Activated CD4-positive, alpha-beta T cell treated with anti-CD3 and anti-CD28 coated beads, Interleukin-10, Interleukin-2, amounts not matched to agents 100 ng/mL and 50 ng/mL, durations not matched to agents 16 hours and 8 hours (primary cell): ENCODE results near the gene CPT1A.

Source experiments
- DNase-seq: peaks from one replicate; pipeline ENCODE4 v3.0.0-alpha.2; 2020

The CPT1A gene

GRCh38 chr11:68852628-68853027, 10.9 kb upstream of the CPT1A start:
- DNase-seq, result no peak

DNA sequence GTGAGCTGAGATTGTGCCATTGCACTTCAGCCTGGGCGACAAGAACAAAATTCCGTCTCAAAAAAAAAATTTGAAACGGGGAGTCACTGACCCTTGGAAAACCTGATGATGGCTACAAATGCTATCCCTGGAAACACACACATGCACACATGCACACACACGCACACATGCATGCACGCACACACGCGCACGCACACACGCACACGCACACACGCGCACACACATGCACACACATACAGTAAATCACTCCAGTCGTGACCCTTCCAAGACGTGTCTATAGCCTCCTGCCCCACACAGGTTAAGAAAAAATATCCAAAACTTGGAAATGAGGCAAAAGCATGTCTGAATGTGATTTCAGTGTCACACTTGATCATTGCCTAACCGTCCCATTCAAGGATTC, 6.7 kb upstream of the CPT1A start:
- DNase-seq, result no peak

- DNase-seq, result no peak
Measured at GRCh38 chr11:68847395-68847794, 5.7 kb upstream of the CPT1A start.

- DNase-seq, result no peak
Measured at GRCh38 chr11:68845351-68846002, 3.8 kb upstream of the CPT1A start.

DNA sequence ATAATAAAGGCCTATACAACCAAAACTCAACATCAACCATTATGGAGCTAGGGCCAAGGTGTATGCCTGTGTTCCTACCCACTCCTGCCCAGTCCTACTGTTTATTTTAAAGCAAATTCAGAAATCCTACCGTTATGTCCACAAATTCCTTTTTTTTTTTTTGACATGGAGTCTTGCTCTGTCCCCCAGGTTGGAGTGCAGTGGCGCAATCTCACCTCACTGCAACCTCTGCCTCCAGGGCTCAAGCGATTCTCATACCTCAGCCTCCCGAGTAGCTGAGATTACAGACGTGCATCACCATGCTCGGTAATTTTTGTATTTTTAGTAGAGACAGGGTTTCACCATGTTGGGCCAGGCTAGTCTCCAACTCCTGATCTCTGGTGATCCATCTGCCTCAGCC, 3.1 kb upstream of the CPT1A start:
- DNase-seq, result no peak

DNA sequence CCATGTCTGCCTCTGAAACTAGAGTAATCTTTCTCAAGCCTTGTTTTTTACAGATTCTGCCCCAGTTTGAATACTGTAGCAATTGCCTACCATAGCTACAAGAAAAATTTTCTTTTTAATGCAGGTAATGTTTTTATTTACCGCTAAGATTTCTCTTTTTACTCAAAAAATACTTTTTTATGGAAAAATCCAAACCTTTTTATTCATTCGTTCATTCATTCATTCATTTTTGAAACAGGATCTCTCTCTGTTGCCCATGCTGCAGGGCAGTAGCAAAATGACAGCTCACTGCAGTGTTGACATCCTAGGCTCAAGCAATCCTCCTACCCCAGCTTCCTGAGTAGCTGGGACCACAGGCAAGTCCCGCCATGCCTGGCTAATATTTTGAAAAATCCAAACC, 2.7 kb upstream of the CPT1A start:
- no peak for DNase-seq

- DNase-seq, result peak; percentile 89
Measured at GRCh38 chr11:68843703-68844312, 2.1 kb upstream of the CPT1A start.

DNA sequence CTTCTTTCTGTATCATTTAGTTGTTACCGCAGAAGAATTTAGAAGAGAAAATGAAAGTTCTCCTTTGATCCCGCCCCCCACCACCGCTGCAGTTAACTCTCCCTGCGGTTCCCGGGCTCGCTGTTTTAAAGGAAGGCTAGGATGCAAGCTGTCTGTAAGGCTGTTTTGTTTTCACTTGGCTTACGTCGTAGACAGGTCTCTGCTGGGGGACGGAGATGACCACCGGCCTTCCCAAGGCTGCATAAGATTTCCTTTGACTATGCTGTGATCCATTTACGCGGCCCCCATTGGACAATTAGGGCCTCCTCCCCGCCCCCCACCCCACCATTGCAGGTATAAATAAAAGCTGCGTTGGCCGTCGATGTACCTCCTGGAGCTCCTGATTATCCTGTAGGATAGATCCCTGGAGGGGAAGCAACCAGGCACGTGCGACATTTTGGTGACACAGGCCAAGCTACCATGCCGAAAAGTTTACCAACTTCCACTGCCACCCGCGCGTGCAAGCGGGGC, 1.4 kb upstream of the CPT1A start:
- DNase-seq, result peak; percentile 54

DNA sequence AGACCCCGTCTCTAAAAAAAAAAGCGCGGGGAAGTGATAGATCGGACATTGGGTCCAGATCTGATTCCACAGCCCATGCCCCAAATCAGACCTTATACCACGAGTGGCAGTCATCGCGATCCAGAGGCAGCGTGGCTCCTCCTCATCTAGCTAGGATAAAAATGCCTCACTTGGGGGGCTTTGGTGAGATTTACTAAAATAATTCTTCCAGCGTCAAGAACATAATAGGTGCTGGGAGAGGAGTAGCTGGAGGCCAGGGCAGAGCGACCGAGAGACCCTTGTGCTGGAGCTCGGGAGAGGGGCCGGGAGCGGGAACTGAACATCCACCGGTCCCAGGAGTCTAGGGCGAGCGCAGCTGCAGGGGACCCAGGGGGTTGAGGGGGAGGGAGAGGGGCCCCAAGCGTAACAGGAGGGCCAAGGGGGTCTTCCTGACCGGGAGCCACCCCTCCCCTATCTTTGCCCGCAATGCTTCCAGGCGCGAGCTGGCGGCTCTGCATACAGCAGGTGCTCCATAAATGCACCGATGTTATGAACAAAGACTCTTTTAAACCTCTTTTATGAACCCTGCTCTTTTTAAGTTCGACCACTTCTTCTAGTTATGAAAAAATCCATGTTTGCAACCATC, 823 bp upstream of the CPT1A start:
- DNase-seq, result no peak

- peak; percentile 44 for DNase-seq
Measured at GRCh38 chr11:68840661-68841653, 759 bp downstream of the CPT1A start.

GRCh38 chr11:68839911-68840641, 1.6 kb downstream of the CPT1A start:
- peak; percentile 43 for DNase-seq

- peak; percentile 96 for DNase-seq
Measured at GRCh38 chr11:68839054-68839865, 2.5 kb downstream of the CPT1A start.

- peak; percentile 28 for DNase-seq
Measured at GRCh38 chr11:68838572-68838964, 3.1 kb downstream of the CPT1A start.

GRCh38 chr11:68837583-68838571, 3.8 kb downstream of the CPT1A start:
- no peak for DNase-seq

- no peak for DNase-seq
Measured at GRCh38 chr11:68835749-68836148, 6.0 kb downstream of the CPT1A start.

DNA sequence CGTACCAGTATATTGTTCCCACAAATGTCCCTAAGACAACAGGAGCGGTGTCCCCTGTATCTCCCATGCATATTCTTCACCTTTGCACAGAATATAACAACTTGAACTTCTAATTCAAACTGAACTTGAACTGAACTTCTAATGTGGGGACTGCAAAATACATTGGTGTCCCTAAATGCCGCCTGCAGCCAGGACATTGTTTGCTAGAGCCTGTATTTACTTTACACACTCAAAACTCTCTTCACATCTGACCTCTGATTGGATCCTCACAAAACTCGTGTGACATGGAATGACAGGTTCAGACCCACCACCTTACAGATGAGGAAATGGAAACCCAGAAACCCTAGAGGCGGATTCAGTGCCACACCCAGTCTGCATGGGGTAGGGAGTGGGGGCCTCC, 6.4 kb downstream of the CPT1A start:
- no peak for DNase-seq

DNA sequence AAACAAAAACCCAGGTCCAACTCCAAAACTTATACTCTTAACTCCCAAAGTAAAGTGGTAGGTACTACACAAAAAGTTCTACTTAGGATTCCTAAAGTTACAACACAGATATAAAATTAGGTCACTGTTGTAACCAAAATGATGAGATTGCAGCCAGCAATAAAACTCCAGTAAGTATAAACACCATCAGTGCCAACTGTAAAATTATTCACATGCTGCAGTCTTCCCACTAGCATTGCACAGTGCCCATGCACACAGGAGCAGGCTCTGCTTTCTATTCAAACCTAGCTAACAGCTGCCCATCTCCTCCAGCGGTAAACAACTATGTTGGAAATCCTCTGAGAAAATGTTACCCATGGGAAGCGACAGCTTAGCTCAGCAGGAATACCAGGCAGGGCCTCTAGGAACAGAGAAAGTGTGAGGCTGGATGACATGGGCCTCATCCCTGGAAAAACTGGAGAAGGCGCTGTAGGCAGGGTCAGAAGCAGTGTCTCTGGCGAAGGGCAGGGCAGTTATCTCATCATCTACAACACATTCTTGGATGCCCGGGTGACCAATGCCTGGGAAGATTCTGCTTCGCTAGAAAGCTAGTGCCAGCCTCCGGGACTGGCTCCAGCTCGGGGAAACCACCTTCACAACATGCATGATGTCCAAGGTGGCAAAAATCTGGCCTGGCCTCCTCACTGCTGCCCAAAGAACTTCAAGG, 9.1 kb downstream of the CPT1A start:
- DNase-seq, result no peak

GRCh38 chr11:68831124-68831523, 10.6 kb downstream of the CPT1A start:
- DNase-seq, result no peak

GRCh38 chr11:68829581-68829980, 12.1 kb downstream of the CPT1A start:
- no peak for DNase-seq
